HG03565 (cell line): ENCODE data around the gene KCTD20.

Experiments
- ATAC-seq: cut with Tn5 transposase; IDR thresholded peaks from one replicate; pipeline ENCODE4 v1.9.1; 2021; ENCODE audit warnings: mild to moderate bottlenecking, moderate library complexity; ENCODE audit not compliant: unreplicated experiment

The KCTD20 gene

DNA sequence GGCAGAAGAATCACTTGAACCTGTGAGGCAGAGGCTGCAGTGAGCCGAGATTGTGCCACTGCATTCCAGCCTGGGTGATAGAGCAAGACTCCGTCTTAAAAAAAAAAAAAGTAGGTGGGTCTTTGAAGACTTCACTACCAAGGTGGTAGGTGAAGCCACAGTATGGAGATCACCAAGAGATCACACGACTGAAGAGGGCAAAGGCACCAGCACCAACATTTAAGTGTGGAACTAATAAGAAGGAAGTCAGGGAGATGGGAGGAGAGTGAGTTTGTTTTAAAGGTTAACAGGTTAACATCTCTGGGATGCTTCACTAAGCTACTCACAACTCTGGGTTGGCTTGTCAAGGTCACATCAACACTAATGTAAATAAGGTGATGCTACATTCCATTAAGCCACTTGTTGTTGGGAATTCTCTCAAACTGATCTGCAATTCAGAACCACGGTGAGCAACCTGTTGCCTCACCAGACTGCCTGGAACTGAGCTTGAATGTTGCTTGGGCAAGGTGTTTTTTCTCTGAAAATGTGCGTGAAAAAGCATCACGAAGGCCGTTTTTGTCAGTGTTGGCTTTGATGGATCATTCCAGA, 48.7 kb downstream of the KCTD20 start:
- ATAC-seq = no peak

GRCh38 chr6:36492092-36492491, 49.3 kb downstream of the KCTD20 start:
- no peak for ATAC-seq

- no peak for ATAC-seq
These were observed 49.8 kb downstream of the KCTD20 start for GRCh38 chr6:36492621-36493020.

DNA sequence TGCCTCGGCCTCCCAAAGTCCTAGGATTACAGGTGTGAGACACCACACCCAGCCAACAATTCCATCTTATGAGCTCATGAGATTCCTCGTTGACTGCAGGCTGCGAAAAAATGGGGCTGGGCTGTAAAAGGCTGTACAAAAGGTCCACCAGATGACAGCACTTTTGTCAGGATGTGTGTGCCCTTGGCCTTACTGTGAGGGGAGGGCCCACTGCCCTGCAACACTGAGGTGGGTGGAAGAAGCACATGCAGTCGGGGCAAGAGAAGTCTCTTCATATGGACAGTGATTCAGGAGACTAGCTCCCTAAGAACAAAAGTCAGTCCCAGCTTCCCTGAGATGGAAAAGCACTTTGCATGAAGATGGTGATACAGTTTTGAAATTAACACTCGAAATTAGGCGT, 50.5 kb downstream of the KCTD20 start:
- ATAC-seq = no peak

- ATAC-seq = no peak
These were observed 51.1 kb downstream of the KCTD20 start for GRCh38 chr6:36493859-36494258.

DNA sequence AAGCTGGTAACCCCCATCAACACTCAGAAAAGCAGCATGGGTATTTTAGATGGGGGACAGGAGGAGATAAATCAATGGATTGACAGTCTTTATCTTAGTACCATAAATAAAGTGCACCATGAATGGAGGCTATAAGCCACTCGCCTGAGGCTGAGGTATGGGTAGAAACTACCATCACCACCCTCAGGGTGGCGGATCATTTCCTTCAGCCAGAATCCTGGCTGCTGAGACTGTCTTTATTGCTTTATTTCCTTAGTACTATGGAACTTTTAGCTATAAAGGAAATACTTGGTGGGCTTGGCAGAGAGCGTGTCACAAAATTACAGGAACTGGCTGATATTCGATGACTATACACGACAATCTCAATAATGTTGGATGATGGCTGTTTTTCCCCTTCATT, 52.3 kb downstream of the KCTD20 start:
- ATAC-seq = no peak

DNA sequence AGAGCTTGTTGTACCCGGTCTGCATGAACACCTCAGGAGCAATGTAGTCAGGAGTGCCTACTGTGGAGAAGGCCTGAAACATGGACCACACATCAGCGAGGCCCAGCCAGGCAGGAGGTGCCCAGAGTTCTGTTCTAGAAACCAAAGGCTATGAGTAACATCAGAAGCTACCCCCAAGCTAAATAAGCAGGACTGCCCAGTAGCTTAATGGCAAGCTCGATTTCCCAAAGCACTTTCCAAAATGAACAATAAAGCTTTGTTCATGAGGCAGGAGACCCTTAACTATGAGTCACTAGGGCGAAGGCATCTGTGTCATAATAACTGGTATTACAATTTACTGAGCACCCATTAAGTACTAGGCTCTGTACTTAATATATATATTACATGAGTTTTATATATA, 57.1 kb downstream of the KCTD20 start:
- no peak for ATAC-seq

DNA sequence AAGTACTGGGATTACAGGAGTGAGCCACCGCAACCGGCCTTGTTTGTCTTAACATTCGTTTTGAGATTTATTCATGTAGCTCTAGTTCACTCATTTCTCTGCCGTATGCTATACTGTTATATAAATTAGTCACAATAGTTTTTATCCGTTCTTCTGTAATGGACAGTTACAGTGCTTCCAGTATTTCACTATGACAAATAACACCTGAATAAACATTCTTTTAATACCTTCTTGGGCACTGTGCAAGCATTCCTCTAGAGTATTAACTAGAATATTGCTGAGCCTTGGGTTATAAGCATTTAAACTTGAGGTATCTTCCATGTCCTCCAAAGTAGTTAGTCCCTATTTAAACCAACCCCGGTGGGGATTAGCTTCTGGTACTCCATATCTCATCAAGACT, 58.9 kb downstream of the KCTD20 start:
- no peak for ATAC-seq

- ATAC-seq = no peak
These were observed 61.4 kb downstream of the KCTD20 start for GRCh38 chr6:36504181-36504580.

GRCh38 chr6:36504982-36505381, 62.2 kb downstream of the KCTD20 start:
- ATAC-seq = no peak

GRCh38 chr6:36505744-36506534, 63.1 kb downstream of the KCTD20 start:
- no peak for ATAC-seq

DNA sequence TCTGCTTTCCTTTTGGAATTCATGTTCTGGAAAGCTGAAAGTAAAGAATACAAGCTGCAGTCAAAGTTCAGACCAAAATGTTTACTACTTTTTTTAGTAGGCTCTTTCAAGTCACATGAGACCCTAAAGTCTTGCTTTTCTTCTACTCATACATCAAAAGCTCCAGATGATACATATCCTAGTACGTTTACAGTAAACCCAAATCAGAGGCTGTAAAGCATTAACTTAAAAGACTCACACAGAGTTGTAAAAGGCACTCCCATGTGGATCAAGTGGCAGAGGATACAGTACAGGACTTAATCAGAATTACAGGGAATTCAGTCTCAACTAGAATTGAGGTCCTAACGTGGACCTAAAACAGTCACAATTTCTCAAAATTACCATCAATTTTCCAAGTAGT, 63.8 kb downstream of the KCTD20 start:
- ATAC-seq = no peak

DNA sequence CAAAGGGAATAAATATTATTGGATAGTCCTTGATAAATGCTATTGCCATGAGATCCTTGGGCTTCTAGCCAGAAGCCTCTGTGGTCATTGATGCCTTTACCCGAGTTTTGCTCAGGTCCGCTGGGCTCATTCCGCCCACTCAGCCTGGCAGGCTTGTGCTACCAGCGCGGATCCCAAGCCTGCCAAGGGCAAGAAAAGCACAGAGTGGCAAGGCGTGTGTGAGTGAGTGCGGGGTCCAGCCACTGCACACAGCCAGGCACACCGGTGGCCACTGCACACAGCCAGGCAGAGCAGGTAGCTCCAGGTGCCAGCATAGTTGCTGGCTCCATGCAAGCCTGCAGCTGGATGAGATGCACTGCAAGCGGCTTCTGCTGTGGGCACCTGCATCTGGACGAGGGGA, 65.7 kb downstream of the KCTD20 start:
- ATAC-seq = no peak

DNA sequence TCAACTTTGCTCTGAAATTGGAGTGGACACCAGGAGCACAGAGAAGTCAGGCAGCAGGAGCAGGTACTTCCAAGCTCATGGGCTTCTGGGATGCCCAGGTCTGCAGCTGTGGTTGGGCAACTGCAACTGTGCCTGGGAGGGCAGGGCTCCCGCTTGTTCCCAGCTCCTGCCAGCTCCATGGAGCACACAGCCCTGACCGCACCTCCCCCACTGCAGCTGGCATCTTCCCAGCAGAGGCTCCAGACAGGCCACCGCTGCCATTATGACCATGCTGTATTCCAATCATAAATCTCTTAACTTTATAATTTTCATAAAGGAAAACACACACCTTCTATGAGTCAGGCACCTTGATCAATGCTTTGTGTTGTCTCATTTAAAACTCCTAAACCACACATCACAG, 67.6 kb downstream of the KCTD20 start:
- ATAC-seq = no peak

DNA sequence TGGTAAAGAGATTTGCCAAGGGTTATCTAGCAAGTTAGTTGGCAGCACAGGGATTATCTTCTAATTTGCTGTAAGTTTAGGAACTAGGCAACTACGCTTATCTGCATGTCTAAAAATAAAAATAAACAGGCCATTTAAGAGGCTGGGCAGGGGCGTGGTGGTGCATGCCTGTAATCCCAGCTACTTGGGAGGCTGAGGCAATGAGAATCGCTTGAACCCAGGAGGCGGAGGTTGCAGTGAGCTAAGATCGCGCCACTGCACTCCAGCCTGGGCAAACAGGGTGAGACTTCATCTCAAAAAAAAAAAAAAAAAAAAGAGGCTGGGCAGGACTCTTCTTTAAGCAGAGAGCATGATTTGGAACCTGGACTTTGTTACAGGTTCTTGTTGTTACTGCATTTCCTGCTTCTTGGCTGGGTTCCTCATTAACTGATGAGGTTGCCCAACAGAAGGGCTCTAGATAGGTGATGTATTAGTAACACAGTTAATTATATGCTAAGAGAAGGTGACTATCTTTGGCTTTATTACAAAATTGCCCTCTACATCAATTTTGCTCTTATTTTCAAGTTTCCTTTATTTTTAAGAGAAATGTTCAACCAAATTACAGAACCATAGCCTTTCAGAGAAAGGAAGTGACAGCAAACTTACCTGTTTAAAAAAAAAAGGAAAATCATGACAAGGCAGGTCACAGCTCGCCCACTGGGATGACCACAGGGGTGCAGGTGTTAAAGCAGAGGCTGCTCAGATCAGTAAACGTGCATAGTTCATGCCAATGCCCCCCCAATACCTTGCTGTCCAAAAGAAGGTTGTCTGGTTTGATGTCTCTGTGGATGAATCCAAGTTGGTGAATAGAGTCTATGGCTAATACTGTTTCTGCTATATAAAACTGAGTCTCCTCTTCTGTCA, 72.0 kb downstream of the KCTD20 start:
- no peak for ATAC-seq

GRCh38 chr6:36515844-36516243, 73.0 kb downstream of the KCTD20 start:
- no peak for ATAC-seq

- no peak for ATAC-seq
These were observed 73.8 kb downstream of the KCTD20 start for GRCh38 chr6:36516559-36516958.

DNA sequence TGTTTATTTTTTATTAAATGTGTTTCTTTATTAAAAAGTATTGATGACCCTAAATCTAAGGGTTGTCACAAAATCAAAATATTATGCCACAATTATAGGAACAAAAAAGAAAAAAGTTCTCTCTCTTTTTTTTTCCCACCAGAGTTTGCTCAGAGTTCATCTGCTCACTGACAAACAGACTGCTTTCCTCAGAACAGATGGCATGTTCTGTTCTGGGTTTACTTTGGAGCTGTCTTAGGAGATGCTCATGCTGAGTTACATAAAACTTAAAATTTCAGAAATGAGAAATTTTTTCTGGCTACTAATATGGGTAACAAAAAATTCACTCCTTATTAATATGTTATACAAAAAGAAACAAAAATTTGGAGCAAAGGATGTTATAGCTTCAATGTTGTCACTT, 74.2 kb downstream of the KCTD20 start:
- no peak for ATAC-seq

DNA sequence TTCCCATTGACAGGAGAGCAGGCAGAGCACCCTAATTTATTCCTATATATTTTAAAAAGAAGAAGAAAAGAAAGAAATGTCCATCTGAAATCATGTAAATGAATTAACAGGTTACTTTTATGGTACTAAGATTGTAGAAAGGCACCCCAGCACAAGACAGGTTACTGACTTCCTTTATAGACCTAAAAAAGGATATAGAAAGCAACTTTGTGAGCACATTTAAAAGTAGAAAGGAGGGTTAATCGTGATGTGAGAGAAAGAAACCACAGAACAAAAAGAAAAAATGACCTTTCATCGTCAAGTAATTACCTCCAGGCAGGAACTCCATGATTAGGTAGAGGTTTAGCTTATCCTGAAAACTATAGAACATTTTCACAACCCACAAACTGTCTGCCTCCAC, 74.6 kb downstream of the KCTD20 start:
- ATAC-seq = no peak

GRCh38 chr6:36519352-36519751, 76.6 kb downstream of the KCTD20 start:
- ATAC-seq = no peak

DNA sequence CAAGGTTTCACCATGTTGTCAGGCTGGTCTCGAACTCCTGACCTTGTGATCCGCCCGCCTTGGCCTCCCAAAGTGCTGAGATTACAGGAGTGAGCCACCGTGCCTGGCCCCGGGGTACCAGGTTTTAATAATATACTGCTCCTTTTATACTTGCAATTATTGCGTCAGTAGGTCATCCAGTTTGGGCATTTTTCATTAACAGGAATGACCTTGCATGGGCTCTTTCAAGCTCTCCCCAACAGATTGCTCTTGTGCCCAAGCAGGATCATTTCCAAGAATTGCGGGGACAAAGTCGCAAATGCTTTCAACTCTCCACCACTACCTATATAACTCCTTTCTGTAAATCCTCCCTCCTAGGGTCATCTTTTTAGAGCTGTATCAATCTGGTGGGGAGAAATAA, 80.7 kb downstream of the KCTD20 start:
- ATAC-seq = no peak
